Stomach (tissue), 4 donors: Measurements from ENCODE around the gene SCARB2.

Source experiments
- POLR2A ChIP-seq, 4 donors: fragments of 450-650 bp; IDR thresholded peaks; one replicate each; pipeline ENCODE4 v1.6.1; 2016; ENCODE audit warnings: antibody characterized with exemption in 4 of 4, control low read depth in 2 of 4, mild to moderate bottlenecking in 1 of 4, moderate library complexity in 1 of 4
- POLR2AphosphoS5 ChIP-seq, 3 donors: sonication (generic); formaldehyde crosslinking; IDR thresholded peaks; one replicate each; pipeline ENCODE4 v1.6.1; 2016; ENCODE audit warnings: antibody characterized with exemption in 3 of 3
- TF ChIP-seq, protein P1 (sequence below), 7 experiments: fragments of 450-650 bp in 4 of 7; fragments of 200-600 bp in 3 of 7; sonication (generic) in 3 of 7; IDR thresholded peaks; one replicate each; pipeline ENCODE4 v1.5.1; 2016 to 2019; ENCODE audit warnings: antibody characterized with exemption in 7 of 7, control low read depth in 2 of 7, mild to moderate bottlenecking in 1 of 7

- TF ChIP-seq POLR2AphosphoS5 (IDR thresholded peaks at IDR 0.05) (no peak), POLR2A (IDR thresholded peaks at IDR 0.05) (no peak)
- TF ChIP-seq, protein P1, sequence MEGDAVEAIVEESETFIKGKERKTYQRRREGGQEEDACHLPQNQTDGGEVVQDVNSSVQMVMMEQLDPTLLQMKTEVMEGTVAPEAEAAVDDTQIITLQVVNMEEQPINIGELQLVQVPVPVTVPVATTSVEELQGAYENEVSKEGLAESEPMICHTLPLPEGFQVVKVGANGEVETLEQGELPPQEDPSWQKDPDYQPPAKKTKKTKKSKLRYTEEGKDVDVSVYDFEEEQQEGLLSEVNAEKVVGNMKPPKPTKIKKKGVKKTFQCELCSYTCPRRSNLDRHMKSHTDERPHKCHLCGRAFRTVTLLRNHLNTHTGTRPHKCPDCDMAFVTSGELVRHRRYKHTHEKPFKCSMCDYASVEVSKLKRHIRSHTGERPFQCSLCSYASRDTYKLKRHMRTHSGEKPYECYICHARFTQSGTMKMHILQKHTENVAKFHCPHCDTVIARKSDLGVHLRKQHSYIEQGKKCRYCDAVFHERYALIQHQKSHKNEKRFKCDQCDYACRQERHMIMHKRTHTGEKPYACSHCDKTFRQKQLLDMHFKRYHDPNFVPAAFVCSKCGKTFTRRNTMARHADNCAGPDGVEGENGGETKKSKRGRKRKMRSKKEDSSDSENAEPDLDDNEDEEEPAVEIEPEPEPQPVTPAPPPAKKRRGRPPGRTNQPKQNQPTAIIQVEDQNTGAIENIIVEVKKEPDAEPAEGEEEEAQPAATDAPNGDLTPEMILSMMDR (IDR thresholded peaks at IDR 0.05): no peak
These were observed 18.3 kb downstream of the SCARB2 start for GRCh38 chr4:76195326-76195725.
